HepG2 (cell line): Measurements from ENCODE around the gene FBXO11. TPM values are rescaled to one million over a fixed set of nuclear protein-coding genes. Genes with fewer than 3 reads are reported as not detected.

Experiments used
- ISX ChIP-seq: sonication (generic); formaldehyde crosslinking; conservative IDR thresholded peaks from 2 replicates; pipeline ENCODE4 v1.5.0; 2020; ENCODE audit warnings: missing genetic modification reagents
- MIER2 ChIP-seq: IDR thresholded peaks from 2 replicates; pipeline ENCODE4 v1.6.1; 2016; ENCODE audit warnings: missing biosample characterization, missing genetic modification reagents
- MTA1 ChIP-seq: sonication (generic); formaldehyde crosslinking; IDR thresholded peaks from 2 replicates; pipeline ENCODE4 v1.4.0; 2020; ENCODE audit warnings: missing genetic modification reagents, mild to moderate bottlenecking, borderline replicate concordance
- SAFB2 ChIP-seq: sonication (generic); formaldehyde crosslinking; IDR thresholded peaks from 2 replicates; pipeline ENCODE4 v1.5.1; 2020; ENCODE audit warnings: missing genetic modification reagents, low read depth, mild to moderate bottlenecking, borderline replicate concordance
- STAG1 ChIP-seq: sonication (generic); formaldehyde crosslinking; IDR thresholded peaks from 2 replicates; pipeline ENCODE4 v1.4.0; 2020; ENCODE audit warnings: missing genetic modification reagents
- ZBTB20 ChIP-seq: sonication (generic); formaldehyde crosslinking; IDR thresholded peaks from 2 replicates; pipeline ENCODE4 v1.8.1; 2023; ENCODE audit warnings: missing genetic modification reagents, low read depth, mild to moderate bottlenecking, borderline replicate concordance
- ZNF292 ChIP-seq: sonication (generic); formaldehyde crosslinking; IDR thresholded peaks from 2 replicates; pipeline ENCODE4 v1.8.1; 2022; ENCODE audit warnings: mild to moderate bottlenecking, low read depth, missing genetic modification reagents, borderline replicate concordance
- ZNF335 ChIP-seq: sonication (generic); formaldehyde crosslinking; IDR thresholded peaks from 2 replicates; pipeline ENCODE4 v1.4.0; 2020; ENCODE audit warnings: missing genetic modification reagents
- ZNF343 ChIP-seq: sonication (generic); formaldehyde crosslinking; IDR thresholded peaks from 2 replicates; pipeline ENCODE4 v1.4.0; 2020; ENCODE audit warnings: mild to moderate bottlenecking, missing genetic modification reagents
- polyA plus RNA-seq, 8 experiments: library from polyadenylated mRNA; depleted of rRNA in 3 of 8; stranded (reverse) in 7 of 8; unstranded in 1 of 8; fragments of >200 nt; fragmentation: Illumina TruSeq in 4 of 8; extraction: Trizol in 4 of 8; gene quantifications; 2 replicates each; pipeline versions ENCODE4 v1.2.1 to v1.2.3, GENCODE V29; 2011 to 2016; ENCODE audit warnings: low read depth in 4 of 8, missing spikeins in 1 of 8, mixed read lengths in 1 of 8; ENCODE audit not compliant: insufficient read depth in 1 of 8
- total RNA-seq, 5 experiments: library from RNA; depleted of rRNA; stranded (reverse); fragments of >200 nt; fragmentation: Illumina TruSeq; extraction: Trizol; gene quantifications; 2 replicates each; pipeline ENCODE4 v1.2.3, GENCODE V29; 2016; ENCODE audit warnings: low read depth in 1 of 5
- TF ChIP-seq, protein P1 (sequence below): sonication (generic); formaldehyde crosslinking; IDR thresholded peaks from 2 replicates; pipeline ENCODE4 v1.5.0; 2020; ENCODE audit warnings: mild to moderate bottlenecking, missing genetic modification reagents
- TF ChIP-seq, protein P2 (sequence below): sonication (generic); formaldehyde crosslinking; IDR thresholded peaks from 2 replicates; pipeline ENCODE4 v1.5.0; 2020; ENCODE audit warnings: missing genetic modification reagents, mild to moderate bottlenecking, borderline replicate concordance
- TF ChIP-seq, protein P3 (sequence below): sonication (generic); formaldehyde crosslinking; IDR thresholded peaks from 2 replicates; pipeline ENCODE4 v1.8.0; 2022; ENCODE audit warnings: missing genetic modification reagents, low read depth, mild to moderate bottlenecking, borderline replicate concordance
- TF ChIP-seq, protein P4 (sequence below): sonication (generic); formaldehyde crosslinking; IDR thresholded peaks from 2 replicates; pipeline ENCODE4 v1.5.1; 2020; ENCODE audit warnings: mild to moderate bottlenecking, missing genetic modification reagents, moderate library complexity

FBXO11 gene
- total and polyA plus RNA-seq, 2 of the 13 experiments (the other 11 are each of a cell fraction or from before 2014, with no cell fraction given), result 27.9 to 47.6 TPM

DNA sequence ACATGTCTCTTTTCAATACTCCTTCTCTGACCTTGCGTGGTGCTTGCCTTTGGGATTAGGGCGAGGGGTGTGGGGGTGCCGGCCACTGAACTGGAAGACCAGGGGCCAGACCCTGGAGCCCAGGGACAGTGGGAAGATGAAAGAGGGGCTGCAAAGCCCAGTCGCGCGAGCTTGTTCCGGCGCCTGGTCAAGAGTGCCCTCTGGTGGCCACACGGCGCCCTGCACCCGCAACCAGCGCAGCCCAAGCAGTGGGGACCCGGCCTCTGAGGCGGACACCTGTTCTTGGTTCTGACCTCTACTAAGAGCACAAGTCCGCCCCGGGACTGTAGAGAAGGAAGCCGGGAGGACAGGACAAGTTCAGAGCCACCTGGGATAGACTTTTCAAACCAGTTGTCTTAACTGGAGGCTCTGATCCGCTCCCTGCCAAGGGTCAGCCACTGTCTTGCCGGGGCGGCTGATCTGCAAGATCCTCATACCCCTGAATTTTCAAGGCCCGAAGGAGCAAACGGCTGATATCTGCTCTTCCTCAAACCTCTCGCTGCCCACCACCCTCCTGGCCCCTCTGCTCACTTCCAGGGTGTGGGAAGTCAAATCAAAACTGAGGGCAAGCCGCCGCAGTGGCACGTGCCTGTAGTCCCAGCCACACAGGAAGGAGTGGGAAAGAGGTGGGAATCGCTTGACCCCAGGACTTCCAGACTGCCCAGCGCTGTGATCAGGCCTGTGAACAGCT lies 138.3 kb downstream of the FBXO11 start (continued):
- TF ChIP-seq, protein P1, sequence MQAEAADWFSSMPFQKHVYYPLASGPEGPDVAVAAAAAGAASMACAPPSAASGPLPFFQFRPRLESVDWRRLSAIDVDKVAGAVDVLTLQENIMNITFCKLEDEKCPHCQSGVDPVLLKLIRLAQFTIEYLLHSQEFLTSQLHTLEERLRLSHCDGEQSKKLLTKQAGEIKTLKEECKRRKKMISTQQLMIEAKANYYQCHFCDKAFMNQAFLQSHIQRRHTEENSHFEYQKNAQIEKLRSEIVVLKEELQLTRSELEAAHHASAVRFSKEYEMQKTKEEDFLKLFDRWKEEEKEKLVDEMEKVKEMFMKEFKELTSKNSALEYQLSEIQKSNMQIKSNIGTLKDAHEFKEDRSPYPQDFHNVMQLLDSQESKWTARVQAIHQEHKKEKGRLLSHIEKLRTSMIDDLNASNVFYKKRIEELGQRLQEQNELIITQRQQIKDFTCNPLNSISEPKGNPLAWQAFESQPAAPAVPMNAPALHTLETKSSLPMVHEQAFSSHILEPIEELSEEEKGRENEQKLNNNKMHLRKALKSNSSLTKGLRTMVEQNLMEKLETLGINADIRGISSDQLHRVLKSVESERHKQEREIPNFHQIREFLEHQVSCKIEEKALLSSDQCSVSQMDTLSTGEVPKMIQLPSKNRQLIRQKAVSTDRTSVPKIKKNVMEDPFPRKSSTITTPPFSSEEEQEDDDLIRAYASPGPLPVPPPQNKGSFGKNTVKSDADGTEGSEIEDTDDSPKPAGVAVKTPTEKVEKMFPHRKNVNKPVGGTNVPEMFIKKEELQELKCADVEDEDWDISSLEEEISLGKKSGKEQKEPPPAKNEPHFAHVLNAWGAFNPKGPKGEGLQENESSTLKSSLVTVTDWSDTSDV (CRISPR knock-in tag), result no peak
- TF ChIP-seq MTA1 (CRISPR knock-in tag) (no peak; the same call in 1 of the 2 replicates), SAFB2 (CRISPR knock-in tag) (peak; percentile 68; the same call in 1 of the 2 replicates), ZNF335 (no peak), ZBTB20 (CRISPR knock-in tag) (0 out of 2 replicates have a peak, but pooled peaks have one; percentile 69), ZNF292 (CRISPR knock-in tag) (peak; percentile 58; the same call in 1 of the 2 replicates), STAG1 (peak; percentile 99), MIER2 (CRISPR knock-in tag) (no peak; the same call in 1 of the 2 replicates), ISX (CRISPR knock-in tag) (no peak), ZNF343 (no peak)
- TF ChIP-seq, protein P2, sequence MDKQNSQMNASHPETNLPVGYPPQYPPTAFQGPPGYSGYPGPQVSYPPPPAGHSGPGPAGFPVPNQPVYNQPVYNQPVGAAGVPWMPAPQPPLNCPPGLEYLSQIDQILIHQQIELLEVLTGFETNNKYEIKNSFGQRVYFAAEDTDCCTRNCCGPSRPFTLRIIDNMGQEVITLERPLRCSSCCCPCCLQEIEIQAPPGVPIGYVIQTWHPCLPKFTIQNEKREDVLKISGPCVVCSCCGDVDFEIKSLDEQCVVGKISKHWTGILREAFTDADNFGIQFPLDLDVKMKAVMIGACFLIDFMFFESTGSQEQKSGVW (CRISPR knock-in tag), result no peak
- TF ChIP-seq, protein P3, sequence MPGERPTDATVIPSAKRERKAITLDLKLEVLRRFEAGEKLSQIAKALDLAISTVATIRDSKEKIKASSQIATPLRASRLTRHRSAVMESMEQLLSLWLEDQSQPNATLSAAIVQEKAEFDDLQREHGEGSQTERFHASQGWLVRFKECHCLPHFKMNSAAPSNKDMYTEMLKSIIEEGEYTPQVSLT (CRISPR knock-in tag), result no peak
- TF ChIP-seq, protein P4, sequence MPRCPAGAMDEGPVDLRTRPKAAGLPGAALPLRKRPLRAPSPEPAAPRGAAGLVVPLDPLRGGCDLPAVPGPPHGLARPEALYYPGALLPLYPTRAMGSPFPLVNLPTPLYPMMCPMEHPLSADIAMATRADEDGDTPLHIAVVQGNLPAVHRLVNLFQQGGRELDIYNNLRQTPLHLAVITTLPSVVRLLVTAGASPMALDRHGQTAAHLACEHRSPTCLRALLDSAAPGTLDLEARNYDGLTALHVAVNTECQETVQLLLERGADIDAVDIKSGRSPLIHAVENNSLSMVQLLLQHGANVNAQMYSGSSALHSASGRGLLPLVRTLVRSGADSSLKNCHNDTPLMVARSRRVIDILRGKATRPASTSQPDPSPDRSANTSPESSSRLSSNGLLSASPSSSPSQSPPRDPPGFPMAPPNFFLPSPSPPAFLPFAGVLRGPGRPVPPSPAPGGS (CRISPR knock-in tag), result 0 out of 2 replicates have a peak, but pooled peaks have one; percentile 55
